K562 (cell line): ENCODE results near the gene ABRAXAS1.

Experiments
- EZH2 ChIP-seq: IDR thresholded peaks from 2 replicates; pipeline ENCODE4 v1.6.1; 2012; ENCODE audit warnings: low read depth, mild to moderate bottlenecking, inconsistent platforms, low read length, borderline replicate concordance
- TF ChIP-seq, protein P1 (sequence below), 3 experiments: IDR thresholded peaks in 2 of 3; conservative IDR thresholded peaks in 1 of 3; 2 replicates each; pipeline ENCODE4 v1.5.1; 2011 to 2012; ENCODE audit warnings: low read length in 3 of 3, mild to moderate bottlenecking in 3 of 3, control low read depth in 2 of 3, improper control_type of control experiment in 1 of 3, inconsistent platforms in 1 of 3, low read depth in 1 of 3, mixed read lengths in 1 of 3, moderate library complexity in 1 of 3; ENCODE audit not compliant: insufficient read depth in 2 of 3

DNA sequence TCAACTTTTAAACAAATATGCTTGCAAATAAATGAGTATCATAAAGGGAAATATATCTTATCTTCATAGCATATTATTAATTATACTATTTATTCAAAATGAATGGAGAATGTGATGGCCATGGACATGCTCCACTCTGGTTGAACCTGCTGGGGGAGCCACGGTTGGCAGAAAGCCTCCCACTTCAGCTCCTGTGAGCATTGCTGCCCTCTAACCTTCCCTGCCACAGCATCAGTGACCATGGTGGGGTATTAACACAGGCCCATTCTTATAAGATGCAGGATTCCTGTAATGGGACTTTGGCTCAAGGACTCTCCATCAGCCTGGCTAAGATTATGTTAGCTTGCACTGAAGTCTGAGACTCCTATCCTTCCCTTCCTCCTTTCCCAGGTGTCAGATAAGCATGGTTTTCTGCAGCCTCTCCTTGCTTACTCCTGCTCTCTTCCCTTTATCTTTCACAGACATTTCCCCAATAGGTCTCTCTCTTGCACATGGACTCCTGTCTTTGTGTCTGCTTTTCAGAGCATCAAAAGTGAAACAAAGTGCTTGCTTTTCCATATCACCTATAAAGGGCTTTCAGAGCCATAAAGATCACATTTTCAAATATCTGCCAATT, 4.9 kb upstream of the ABRAXAS1 start:
- TF ChIP-seq, protein P1, sequence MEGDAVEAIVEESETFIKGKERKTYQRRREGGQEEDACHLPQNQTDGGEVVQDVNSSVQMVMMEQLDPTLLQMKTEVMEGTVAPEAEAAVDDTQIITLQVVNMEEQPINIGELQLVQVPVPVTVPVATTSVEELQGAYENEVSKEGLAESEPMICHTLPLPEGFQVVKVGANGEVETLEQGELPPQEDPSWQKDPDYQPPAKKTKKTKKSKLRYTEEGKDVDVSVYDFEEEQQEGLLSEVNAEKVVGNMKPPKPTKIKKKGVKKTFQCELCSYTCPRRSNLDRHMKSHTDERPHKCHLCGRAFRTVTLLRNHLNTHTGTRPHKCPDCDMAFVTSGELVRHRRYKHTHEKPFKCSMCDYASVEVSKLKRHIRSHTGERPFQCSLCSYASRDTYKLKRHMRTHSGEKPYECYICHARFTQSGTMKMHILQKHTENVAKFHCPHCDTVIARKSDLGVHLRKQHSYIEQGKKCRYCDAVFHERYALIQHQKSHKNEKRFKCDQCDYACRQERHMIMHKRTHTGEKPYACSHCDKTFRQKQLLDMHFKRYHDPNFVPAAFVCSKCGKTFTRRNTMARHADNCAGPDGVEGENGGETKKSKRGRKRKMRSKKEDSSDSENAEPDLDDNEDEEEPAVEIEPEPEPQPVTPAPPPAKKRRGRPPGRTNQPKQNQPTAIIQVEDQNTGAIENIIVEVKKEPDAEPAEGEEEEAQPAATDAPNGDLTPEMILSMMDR (IDR thresholded peaks at IDR 0.05 in 2 of 3, conservative IDR thresholded peaks at IDR 0.05 in 1 of 3; ENCODE audit: insufficient read depth in 2 of 3, low read depth in 1 of 3, low read length in 3 of 3): peak; percentile 24 to 42 (median 37); a peak in 3 of 6 replicates
- no peak for TF ChIP-seq EZH2
